HG02943 (cell line): ENCODE measurements around the gene OBP2A.

Source experiments
- ATAC-seq: cut with Tn5 transposase; IDR thresholded peaks from one replicate; pipeline ENCODE4 v1.9.1; 2021; ENCODE audit warnings: mild to moderate bottlenecking, low read depth, moderate library complexity; ENCODE audit not compliant: unreplicated experiment

Gene OBP2A

DNA sequence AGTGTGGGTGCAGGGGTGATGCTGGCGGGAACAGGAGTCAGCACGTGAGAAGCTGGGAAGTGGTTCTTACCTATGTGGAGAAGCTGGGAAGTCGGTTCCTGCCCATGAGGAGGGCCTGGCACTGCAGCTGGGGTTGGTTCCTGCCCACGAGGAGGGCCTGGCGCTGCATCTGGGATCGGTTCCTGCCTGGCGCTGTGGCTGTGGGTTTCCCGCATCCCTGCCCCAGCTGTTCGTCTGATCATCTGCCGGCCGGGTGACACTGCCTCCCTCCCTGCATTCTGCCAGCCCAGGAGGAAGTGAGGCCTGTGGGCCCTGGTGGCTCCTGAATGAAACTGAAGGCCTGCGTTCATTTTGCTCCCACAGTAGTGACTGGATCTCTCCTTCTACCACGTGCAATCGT is 5.1 kb downstream of the OBP2A start:
- ATAC-seq = no peak

DNA sequence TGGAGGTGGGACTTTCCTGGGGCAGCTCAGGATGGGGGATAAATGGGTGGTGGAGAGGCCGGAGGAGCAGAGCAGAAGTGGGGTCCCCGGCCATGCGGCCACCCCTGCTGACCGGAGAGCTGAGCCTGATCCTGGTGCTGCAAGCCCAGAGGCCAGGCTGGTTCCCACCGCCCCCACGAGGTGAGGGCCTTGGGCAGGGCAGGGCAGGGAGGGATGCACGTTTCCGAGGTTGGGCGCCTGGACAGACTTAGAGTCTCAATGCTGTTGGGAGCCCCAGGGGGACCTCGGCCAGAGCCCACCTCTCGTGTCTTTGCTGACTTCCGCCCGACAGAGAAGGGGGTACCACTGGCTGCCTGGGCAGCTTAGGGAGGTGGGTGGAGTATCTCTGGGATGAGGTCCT is 5.5 kb downstream of the OBP2A start:
- no peak for ATAC-seq

DNA sequence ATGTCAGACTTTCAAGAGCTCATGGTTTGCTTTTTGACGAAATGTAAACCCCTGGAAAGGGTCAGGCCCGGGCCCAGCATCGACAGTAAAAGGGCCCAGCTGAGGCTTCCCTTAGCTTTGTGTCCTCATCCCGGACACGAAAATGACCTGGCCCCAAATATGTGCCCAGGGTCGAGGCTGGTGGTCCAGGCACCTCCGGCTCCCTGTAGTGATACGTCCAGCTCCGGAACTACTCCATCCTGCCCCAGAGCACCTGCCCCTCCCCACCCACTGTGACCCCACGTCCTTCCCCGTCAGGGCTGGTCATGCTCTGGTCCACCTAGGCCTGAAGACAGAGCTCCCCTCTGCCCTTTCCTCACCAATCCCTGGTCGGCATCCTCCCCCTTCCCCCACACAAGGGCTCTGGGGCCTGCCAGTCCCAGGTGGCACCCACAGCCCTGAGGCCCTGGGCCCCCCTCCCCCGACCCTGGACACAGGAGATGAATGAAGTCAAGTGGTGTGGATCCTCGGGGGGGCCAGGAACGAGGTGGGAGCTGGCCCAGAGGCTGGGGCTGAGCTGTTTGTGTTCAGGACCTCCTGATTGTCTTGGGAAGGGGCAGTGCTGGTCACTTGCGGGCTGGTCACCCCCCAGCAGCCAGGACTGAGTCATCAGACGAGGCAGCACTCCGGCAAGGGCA is 6.2 kb downstream of the OBP2A start:
- ATAC-seq = no peak

DNA sequence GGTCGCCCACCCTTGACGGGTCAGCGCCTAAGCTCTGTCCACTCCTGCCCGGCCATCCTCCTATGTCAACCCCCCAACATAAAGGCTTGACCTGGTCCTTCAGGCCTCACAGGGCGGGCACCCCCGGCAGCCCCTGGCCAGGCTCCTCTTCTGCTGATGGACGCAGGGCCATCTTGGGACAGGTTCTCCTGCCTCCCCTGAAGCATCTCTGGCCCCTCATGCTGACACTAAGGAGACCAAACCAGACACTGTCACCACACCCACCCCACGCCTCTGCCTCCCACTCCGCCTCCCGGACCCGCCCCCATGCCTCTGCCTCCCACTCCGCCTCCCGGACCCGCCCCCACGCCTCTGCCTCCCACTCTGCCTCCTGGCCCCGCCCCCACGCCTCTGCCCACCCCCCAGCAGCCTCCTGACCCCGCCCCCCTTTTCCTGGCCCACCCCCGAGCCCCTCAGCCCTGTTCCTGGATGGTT is 6.8 kb downstream of the OBP2A start:
- no peak for ATAC-seq

DNA sequence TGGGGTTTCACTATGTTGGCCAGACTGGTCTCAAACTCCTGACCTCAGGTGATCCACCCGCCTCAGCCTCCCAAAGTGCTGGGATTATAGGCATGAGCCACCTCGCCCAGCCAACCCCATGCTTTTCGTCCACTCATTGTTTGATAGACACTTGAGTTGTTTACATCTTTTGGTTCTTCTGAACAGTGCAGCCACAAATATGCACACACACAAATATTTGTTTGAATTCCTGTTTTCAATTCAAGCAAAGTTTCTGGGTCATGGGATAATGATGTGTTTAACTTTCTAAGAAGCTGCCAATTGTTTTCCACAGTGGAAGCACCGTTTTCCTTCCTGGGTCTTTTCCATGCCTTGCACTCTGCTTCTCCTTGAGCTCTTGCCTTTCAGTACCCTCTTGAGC is 8.8 kb downstream of the OBP2A start:
- ATAC-seq = no peak

DNA sequence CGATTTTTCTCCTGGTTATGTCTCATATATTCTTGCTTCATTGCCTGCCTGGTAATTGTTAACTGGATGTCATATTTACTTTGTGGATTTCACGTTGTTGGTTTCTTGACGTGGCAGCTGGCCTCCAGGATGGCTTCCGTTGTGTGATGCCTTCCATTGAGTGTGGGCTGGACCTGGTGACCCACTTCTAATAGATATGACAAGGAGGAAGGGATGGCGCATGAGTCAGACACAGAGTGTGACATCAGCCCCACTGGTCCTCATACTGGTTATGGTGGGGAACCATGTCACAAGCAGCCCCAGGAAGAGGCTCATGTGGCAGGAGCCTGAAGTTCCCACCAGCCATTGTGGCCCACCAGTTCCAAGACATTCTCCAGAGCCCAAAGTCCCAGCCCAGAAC is 9.3 kb downstream of the OBP2A start:
- ATAC-seq = no peak

DNA sequence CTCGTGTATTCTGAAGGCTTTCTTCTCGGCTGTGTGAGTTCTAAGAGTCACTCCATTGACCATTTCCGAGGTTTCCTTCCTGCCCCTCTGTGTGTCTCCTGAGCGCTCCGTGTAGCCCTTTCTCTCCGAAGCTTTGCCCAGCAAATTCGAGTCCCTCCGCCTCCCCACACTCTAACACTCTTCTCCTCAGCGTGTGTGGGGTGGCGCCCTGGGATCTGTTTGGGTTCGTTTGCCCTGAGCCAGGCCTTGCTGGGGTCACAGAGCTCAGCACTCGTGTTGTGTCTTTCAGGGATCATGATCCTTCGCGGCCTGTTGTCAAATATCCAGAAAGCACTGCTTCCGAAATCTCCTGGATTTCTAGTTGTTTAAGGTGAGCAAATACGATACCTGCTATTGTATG is 10.0 kb downstream of the OBP2A start:
- no peak for ATAC-seq

DNA sequence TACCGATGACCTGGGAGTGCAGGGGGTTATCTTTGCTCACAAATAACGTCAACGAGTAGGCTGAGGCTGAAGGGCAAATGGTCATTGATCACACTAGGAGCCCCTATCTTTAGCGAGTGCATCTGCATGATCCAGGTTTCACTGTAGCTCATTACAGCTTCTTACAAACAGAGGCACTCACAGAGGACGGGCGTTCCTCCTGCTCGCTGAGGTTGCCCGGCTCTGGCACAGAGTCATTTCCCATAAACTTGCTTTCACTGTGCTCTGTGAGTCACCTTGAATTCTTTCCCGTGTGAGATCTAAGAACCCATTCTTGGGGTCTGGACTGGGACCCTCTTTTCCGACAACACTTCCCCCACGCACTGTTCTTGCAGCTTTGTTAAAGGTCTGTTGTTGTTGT is 13.7 kb downstream of the OBP2A start:
- ATAC-seq = no peak

DNA sequence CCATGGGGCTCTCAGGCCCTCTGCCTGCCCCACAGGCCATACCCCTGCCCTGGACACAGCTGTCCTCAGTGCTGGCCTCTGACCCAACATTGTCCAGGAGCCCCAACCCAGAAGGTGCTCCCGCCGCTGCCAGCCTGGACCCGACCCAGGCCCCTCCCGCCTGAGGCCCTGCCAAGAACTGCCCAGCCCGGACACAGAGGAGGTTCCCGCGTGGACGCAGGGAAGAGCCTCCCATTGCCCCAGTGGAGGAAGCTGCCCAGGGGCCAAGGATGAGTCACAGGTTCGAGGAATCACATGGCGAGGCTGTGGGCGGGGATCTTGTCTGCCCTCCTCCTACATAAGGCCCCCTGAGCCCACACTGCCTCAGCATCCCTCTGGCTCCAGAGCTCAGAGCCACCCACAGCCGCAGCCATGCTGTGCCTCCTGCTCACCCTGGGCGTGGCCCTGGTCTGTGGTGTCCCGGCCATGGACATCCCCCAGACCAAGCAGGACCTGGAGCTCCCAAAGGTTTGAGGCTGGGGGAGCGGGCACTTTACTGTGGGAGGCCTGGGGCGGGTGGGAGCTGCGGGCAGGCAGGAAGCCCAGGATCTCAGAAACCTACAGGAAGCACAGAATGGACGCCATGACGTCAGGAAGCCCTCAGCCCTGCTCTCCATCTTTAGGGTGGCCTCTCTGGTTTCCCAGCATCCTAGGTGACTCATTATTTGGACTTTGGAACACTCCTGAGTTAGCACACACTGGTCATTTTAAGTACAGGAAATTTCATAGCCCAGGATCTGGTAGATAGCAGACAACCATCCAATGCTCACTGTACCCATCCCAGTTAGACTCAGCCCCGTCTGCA is 15.7 kb downstream of the OBP2A start, which contains the start of gene PAEP:
Gene PAEP, plus strand, starts transcription at position 366 of the 844 bp plus-strand sequence.
- no peak for ATAC-seq

DNA sequence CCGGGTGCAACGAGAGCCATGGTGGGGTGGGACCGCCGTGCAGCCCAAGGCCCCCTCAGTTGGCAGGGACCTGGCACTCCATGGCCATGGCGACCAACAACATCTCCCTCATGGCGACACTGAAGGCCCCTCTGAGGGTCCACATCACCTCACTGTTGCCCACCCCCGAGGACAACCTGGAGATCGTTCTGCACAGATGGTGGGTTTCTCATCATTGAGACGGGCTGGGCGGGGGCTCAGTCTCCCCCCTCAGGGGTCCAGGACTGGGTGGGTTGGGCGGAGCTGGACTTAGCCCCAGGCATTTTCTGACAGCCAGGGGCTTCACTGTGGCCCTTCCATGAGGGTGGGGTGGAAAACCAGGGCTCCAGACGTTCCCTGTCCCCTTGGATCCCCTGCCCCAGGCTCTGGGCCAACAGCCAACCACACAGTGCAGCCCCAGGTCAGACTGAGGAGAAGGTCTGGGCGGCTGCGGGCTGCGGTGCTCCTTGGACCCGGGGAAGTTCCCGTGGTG is 16.4 kb downstream of the OBP2A start:
- ATAC-seq = no peak

DNA sequence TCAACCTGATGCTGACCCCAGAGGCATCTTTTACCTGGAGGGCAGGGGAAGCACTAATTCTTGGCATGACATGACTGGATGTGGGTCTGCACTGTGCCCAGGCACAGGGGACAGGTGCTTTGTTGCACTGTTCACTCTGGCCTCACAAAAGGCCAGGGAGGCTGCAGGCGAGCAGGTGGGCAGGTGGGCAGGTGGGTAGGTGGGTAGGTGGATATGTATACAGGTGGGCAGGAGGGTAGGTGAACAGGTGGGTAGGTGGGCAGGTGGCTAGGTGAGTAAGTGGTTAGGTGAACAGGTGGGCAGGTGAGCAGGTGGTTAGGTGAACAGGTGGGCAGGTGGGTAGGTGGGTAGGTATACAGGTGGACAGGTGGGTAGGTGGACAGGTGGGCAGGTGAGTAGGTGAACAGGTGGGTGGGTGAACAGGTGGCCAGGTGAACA is 17.1 kb downstream of the OBP2A start:
- ATAC-seq = no peak

DNA sequence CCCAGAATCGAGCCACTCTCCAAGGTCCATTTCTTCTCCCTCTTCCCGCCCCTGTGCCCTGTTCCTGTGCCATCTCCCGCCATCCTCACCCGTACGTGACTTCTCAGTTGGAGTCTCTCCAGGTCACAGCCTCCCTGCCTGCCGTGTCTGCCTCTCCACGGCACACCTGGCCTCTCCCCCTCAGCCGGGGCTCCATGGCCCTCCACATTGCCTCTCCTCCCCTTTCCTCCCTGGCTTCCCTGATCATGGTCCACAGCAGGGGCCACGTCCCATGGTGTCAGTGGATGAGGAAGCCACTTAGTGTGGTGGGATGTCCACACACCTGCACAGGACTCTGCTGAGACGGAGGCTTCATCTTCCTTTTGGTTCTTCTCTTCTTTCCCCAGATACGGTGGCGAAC is 17.9 kb downstream of the OBP2A start:
- ATAC-seq = no peak

DNA sequence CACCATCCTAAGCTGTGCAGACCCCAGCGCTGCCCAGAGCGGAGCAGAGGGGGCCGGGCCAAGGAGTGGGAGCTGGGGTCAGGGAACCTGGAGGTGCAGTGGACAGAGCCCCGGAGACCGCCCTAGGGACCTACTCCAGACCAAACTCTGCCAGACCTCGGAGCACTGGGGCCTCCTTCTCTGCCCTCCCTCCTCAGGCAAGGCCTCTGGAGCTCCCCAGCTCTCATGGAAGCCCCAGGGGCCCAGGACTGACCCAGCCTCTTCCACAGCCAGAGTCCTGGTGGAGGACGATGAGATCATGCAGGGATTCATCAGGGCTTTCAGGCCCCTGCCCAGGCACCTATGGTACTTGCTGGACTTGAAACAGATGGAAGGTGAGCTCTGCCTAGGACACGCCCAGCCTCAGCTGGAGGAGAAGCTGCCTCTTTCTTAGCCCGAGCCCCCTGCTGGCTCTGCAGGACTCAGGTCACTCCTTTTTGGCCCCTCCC is 19.3 kb downstream of the OBP2A start:
- no peak for ATAC-seq

DNA sequence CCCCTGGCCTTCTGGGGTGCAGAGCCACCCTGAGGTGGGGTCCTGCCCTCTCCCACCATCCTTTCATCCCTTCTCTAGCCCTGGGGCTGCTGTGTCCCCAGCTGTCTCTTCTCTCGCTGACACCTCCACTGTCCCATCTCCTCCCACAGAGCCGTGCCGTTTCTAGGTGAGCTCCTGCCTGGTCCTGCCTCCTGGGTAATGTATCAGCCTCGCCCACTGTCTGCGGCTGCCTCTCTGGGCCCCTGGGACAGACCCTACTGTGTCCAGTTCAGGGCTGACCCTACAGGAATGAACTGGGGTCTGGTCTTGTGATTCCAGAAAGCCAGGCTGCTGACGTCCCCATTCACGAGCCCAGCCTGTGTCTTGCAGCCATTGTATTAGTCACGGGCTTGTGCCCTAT is 19.7 kb downstream of the OBP2A start:
- ATAC-seq = no peak

DNA sequence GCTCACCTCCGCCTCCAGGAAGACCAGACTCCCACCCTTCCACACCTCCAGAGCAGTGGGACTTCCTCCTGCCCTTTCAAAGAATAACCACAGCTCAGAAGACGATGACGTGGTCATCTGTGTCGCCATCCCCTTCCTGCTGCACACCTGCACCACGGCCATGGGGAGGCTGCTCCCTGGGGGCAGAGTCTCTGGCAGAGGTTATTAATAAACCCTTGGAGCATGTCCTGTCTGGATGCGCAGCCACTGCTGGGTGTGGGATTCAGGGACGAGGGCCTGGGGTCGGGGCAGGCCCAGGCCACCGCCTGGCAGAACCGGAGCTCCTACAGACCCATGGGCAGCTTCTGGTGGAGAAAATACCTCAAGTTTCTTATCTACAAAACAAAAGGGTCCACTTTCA is 20.6 kb downstream of the OBP2A start:
- ATAC-seq = no peak

DNA sequence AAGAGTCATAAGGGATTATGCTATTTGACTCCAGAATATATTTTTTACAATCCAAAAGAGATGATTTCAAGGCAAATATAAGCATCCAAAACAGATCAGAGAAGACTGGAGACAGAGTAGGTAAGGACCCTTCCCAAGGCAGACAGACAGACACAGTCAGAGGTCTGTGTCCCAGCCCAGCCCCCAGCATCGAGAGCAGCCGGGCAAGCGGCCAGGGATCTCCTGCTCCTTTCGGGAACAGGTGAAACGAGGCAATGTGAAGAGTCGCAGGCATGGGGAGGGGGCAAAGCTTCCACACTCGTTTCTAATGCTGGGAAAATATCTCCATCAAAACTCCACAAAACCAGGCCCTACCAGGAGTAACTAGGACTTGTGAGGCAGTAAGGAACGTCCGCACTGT is 21.4 kb downstream of the OBP2A start:
- ATAC-seq = no peak

DNA sequence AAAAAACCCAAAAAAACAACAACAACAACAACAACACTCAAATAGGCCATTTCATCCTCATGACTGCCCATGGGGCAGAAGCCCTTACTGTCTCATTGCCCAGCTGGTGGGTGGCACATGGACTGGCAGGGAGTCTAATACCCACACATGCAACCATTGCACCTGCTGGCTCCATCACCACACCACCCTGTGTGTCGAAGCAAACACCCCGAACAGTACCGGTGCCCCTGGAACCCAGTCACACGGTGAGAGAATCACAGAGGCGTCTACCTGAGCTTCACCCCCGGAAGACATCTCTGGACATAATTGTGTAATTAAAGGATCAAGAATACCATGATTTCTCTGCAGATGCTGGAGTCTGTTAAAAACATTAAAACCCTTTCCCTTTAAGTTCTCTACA is 22.1 kb downstream of the OBP2A start:
- ATAC-seq = no peak

DNA sequence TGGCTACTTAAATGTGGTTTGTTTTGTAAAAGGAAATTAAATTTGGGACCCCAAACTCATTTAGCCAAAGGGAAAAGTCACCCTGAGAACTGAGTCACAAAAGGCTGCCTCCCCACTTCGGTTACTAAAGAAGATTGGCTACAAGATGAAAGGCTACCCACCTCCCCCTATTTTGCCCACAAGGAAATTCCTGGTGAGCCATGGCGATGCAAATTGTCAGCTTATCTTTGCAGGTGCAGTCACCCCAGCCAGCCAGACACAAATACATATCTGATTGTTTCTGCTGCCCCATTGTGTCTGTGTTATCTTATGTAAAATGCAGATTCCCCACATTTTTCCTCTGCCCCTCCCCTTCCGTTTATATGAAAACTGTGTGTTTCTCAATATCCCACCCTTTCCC is 24.5 kb downstream of the OBP2A start:
- ATAC-seq = no peak

DNA sequence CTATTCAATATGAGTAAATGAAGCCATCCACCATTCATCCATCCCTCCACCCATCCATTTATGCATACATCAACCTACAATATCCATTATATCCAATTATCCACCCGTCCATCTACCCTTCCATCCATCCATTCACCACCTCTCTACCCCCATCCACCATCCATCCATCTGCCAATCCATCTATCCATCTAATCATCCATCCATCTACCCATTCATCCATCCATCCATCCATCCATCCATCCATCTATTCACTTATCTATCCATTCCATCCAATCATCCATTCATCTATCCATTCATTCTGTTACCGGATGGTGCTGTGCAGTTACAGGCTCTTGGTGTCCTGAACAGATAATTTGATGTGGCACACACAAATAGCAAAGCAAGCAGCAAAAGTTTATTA is 26.3 kb downstream of the OBP2A start:
- ATAC-seq = no peak

DNA sequence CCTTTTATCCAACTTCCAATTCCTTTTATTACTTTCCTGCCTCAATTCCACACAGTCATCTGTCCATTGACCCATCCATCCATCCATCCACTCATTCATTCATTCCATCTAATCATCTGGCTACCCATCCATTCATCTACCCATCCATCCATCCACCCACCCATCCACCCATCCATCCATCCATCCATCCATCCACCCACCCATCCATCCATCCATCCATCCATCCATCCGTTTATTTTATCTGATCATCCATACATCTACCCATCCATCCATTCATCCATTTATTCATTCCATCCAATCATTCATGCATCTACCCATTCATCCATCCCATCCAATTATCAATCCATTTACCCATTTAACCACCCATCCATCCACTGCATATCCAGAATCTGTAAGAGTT is 27.2 kb downstream of the OBP2A start:
- ATAC-seq = no peak

DNA sequence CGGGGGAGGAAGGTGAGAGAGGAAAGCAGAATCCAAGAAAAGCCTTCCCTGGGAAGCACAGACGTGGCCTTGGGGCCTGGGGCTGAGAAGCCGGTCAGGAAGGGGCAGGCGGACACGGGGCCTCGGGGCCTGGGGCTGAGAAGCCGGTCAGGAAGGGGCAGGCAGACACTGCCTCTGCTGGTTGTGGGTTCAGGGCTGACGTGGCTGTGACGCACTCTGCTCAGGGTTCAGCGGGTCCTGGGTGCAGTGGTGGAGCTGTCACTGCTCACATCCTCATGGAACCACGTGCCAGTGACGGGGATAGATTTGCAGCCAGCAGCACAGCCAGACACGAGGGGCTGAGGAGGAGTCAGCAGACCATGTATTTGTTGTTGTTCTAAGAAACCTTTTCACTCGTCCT is 28.4 kb downstream of the OBP2A start:
- no peak for ATAC-seq

DNA sequence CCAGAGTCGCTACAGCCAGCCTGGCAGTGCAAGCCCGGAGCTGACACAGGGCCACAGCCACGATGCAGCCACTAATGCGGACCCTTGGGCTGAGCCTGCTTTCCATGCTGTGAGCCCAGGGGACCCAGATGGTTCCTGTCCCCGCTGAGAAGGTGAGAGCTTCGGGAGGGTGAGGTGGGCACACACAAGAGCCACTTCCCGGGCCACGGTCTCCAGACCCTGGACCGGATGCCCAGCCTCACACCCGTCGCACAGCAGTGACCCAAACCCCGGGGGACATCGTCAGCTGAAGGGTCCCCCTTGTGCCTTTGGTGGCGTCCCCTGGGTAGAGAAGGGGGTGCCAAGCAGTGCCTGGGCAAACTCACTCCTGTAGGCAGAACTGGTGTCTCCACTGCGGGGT is 29.0 kb downstream of the OBP2A start:
- no peak for ATAC-seq
